K562 (cell line): ENCODE measurements around the gene GDPD2. TPM values are rescaled to one million over a fixed set of nuclear protein-coding genes. Genes with fewer than 3 reads are reported as not detected.
A peak's percentile ranks its signal among the peaks of the same experiment; 100 is the strongest.

ENCODE experiments used
- E2F8 ChIP-seq: fragments of 450-650 bp; IDR thresholded peaks from 2 replicates; pipeline ENCODE4 v1.7.1; 2018; ENCODE audit warnings: mild to moderate bottlenecking, low read depth; ENCODE audit not compliant: partially characterized antibody
- ETS2 ChIP-seq: IDR thresholded peaks from 2 replicates; pipeline ENCODE4 v1.6.1; 2016; ENCODE audit warnings: borderline replicate concordance, missing genetic modification characterization, mild to moderate bottlenecking, moderate library complexity, missing compliant biosample characterization; ENCODE audit not compliant: poor library complexity, severe bottlenecking
- HDAC8 ChIP-seq: fragments of 450-650 bp; IDR thresholded peaks from 2 replicates; pipeline ENCODE4 v1.6.1; 2016; ENCODE audit warnings: mild to moderate bottlenecking, missing genetic modification characterization, moderate library complexity, missing compliant biosample characterization
- KAT7 ChIP-seq: sonication (generic); formaldehyde crosslinking; IDR thresholded peaks from 2 replicates; pipeline ENCODE4 v1.8.0; 2022; ENCODE audit warnings: missing genetic modification reagents, mild to moderate bottlenecking, borderline replicate concordance
- MEF2D ChIP-seq: conservative IDR thresholded peaks from 2 replicates; pipeline ENCODE4 v1.6.1; 2016; ENCODE audit warnings: low read depth, missing genetic modification characterization, missing compliant biosample characterization
- MXD1 ChIP-seq: fragments of 250-450 bp; sonication (Bioruptor Pico); IDR thresholded peaks from 2 replicates; pipeline ENCODE4 v1.8.0; 2021; ENCODE audit warnings: borderline replicate concordance, mild to moderate bottlenecking, moderate library complexity; ENCODE audit not compliant: poor library complexity, severe bottlenecking
- NBN ChIP-seq: fragments of 450-650 bp; IDR thresholded peaks from 2 replicates; pipeline ENCODE4 v1.6.1; 2016; ENCODE audit warnings: low read depth, mild to moderate bottlenecking
- RB1 ChIP-seq: fragments of 450-650 bp; IDR thresholded peaks from 2 replicates; pipeline ENCODE4 v1.6.1; 2017; ENCODE audit warnings: low read depth, mild to moderate bottlenecking
- SRSF7 ChIP-seq: fragments of 200-400 bp; formaldehyde crosslinking; optimal IDR thresholded peaks from 2 replicates; pipeline ENCODE3; 2017; ENCODE audit warnings: mild to moderate bottlenecking, low read depth, low read length
- TCFL5 ChIP-seq: fragments of 250-450 bp; sonication (Bioruptor Pico); conservative IDR thresholded peaks from 2 replicates; pipeline ENCODE4 v1.6.1; 2021; ENCODE audit warnings: mild to moderate bottlenecking, moderate library complexity, matching md5 sums
- TEAD1 ChIP-seq, 2 experiments: fragments of 450-650 bp in 1 of 2; sonication (generic) in 1 of 2; formaldehyde crosslinking; IDR thresholded peaks; 2 replicates each; pipeline versions ENCODE4 v1.4.0 to v1.8.0; 2020 to 2022; ENCODE audit warnings: mild to moderate bottlenecking in 2 of 2, missing genetic modification reagents in 1 of 2
- ZNF24 ChIP-seq: fragments of 450-650 bp; IDR thresholded peaks from 2 replicates; pipeline ENCODE4 v1.6.1; 2016
- ZNF431 ChIP-seq: sonication (generic); formaldehyde crosslinking; IDR thresholded peaks from 2 replicates; pipeline ENCODE4 v1.8.0; 2022; ENCODE audit warnings: mild to moderate bottlenecking, missing genetic modification reagents
- polyA plus RNA-seq, 8 experiments: library from polyadenylated mRNA; depleted of rRNA in 4 of 8; stranded (reverse) in 5 of 8; unstranded in 3 of 8; fragments of >200 nt; fragmentation: Nextera tagmentation in 2 of 8; fragmentation: Illumina TruSeq in 1 of 8; extraction: Ambion mirVana in 2 of 8; extraction: Trizol in 1 of 8; gene quantifications; 2 replicates each; pipeline versions ENCODE4 v1.2.1 to v1.2.3, GENCODE V29; 2011 to 2014; ENCODE audit warnings: inconsistent platforms in 1 of 8, missing spikeins in 1 of 8
- total RNA-seq, 7 experiments: library from RNA; depleted of rRNA in 6 of 7; stranded (reverse); fragments of >200 nt in 6 of 7; fragmentation: Illumina TruSeq in 2 of 7; extraction: Trizol in 2 of 7; gene quantifications; 2 replicates each; pipeline versions ENCODE4 v1.2.1 to v1.2.3, GENCODE V29; 2011 to 2021; ENCODE audit warnings: low replicate concordance in 1 of 7
- TF ChIP-seq, protein P1 (sequence below): fragments of 450-650 bp; IDR thresholded peaks from 2 replicates; pipeline ENCODE4 v1.6.1; 2016; ENCODE audit warnings: mild to moderate bottlenecking, moderate library complexity

The GDPD2 gene
- total and polyA plus RNA-seq, 9 of the 15 experiments (the other 6 are each of a cell fraction or from before 2014, with no cell fraction given), result not detected

- TF ChIP-seq HDAC8 (no peak), NBN (no peak), E2F8 (no peak), SRSF7 (no peak), ETS2 (tag) (no peak), TCFL5 (CRISPR knock-in tag) (no peak), MEF2D (tag) (no peak), MXD1 (CRISPR knock-in tag) (no peak), RB1 (peak; percentile 78; the same call in 1 of the 2 replicates), ZNF431 (CRISPR knock-in tag) (no peak), ZNF24 (no peak), KAT7 (CRISPR knock-in tag) (no peak), TEAD1 (CRISPR knock-in tag; IDR thresholded peaks at IDR 0.05) (peak in 1 of 2 experiments; percentile 45; a peak in 1 of 4 replicates)
- TF ChIP-seq, protein P1, sequence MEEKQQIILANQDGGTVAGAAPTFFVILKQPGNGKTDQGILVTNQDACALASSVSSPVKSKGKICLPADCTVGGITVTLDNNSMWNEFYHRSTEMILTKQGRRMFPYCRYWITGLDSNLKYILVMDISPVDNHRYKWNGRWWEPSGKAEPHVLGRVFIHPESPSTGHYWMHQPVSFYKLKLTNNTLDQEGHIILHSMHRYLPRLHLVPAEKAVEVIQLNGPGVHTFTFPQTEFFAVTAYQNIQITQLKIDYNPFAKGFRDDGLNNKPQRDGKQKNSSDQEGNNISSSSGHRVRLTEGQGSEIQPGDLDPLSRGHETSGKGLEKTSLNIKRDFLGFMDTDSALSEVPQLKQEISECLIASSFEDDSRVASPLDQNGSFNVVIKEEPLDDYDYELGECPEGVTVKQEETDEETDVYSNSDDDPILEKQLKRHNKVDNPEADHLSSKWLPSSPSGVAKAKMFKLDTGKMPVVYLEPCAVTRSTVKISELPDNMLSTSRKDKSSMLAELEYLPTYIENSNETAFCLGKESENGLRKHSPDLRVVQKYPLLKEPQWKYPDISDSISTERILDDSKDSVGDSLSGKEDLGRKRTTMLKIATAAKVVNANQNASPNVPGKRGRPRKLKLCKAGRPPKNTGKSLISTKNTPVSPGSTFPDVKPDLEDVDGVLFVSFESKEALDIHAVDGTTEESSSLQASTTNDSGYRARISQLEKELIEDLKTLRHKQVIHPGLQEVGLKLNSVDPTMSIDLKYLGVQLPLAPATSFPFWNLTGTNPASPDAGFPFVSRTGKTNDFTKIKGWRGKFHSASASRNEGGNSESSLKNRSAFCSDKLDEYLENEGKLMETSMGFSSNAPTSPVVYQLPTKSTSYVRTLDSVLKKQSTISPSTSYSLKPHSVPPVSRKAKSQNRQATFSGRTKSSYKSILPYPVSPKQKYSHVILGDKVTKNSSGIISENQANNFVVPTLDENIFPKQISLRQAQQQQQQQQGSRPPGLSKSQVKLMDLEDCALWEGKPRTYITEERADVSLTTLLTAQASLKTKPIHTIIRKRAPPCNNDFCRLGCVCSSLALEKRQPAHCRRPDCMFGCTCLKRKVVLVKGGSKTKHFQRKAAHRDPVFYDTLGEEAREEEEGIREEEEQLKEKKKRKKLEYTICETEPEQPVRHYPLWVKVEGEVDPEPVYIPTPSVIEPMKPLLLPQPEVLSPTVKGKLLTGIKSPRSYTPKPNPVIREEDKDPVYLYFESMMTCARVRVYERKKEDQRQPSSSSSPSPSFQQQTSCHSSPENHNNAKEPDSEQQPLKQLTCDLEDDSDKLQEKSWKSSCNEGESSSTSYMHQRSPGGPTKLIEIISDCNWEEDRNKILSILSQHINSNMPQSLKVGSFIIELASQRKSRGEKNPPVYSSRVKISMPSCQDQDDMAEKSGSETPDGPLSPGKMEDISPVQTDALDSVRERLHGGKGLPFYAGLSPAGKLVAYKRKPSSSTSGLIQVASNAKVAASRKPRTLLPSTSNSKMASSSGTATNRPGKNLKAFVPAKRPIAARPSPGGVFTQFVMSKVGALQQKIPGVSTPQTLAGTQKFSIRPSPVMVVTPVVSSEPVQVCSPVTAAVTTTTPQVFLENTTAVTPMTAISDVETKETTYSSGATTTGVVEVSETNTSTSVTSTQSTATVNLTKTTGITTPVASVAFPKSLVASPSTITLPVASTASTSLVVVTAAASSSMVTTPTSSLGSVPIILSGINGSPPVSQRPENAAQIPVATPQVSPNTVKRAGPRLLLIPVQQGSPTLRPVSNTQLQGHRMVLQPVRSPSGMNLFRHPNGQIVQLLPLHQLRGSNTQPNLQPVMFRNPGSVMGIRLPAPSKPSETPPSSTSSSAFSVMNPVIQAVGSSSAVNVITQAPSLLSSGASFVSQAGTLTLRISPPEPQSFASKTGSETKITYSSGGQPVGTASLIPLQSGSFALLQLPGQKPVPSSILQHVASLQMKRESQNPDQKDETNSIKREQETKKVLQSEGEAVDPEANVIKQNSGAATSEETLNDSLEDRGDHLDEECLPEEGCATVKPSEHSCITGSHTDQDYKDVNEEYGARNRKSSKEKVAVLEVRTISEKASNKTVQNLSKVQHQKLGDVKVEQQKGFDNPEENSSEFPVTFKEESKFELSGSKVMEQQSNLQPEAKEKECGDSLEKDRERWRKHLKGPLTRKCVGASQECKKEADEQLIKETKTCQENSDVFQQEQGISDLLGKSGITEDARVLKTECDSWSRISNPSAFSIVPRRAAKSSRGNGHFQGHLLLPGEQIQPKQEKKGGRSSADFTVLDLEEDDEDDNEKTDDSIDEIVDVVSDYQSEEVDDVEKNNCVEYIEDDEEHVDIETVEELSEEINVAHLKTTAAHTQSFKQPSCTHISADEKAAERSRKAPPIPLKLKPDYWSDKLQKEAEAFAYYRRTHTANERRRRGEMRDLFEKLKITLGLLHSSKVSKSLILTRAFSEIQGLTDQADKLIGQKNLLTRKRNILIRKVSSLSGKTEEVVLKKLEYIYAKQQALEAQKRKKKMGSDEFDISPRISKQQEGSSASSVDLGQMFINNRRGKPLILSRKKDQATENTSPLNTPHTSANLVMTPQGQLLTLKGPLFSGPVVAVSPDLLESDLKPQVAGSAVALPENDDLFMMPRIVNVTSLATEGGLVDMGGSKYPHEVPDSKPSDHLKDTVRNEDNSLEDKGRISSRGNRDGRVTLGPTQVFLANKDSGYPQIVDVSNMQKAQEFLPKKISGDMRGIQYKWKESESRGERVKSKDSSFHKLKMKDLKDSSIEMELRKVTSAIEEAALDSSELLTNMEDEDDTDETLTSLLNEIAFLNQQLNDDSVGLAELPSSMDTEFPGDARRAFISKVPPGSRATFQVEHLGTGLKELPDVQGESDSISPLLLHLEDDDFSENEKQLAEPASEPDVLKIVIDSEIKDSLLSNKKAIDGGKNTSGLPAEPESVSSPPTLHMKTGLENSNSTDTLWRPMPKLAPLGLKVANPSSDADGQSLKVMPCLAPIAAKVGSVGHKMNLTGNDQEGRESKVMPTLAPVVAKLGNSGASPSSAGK, result peak; percentile 80
Measured at GRCh38 chrX:70433848-70434351, 10.8 kb downstream of the GDPD2 start (continued).
